A172 (cell line): Measurements from ENCODE around the gene SLC45A2. TPM values are rescaled to one million over a fixed set of nuclear protein-coding genes. Genes with fewer than 3 reads are reported as not detected.
"Not testable (repeated sequence)": the region's sequence is repeated elsewhere in the genome, so short reads cannot be mapped to it uniquely, and the experiment has no call there.

Experiments
- DNase-seq: peaks from one replicate; pipeline ENCODE4 v3.0.0-alpha.2; 2015; ENCODE audit warnings: low spot score
- total RNA-seq: library from RNA; depleted of rRNA; stranded (reverse); fragments of >200 nt; shearing (Covaris generic); gene quantifications from 2 replicates; pipeline ENCODE4 v1.2.3, GENCODE V29; 2014; rRNA removed

Gene SLC45A2
- total RNA-seq: not detected in 2 replicates

GRCh38 chr5:33984671-33985124 is at the start of gene SLC45A2:
SLC45A2 (minus strand) TSS chr5:33984693; CDS start chr5:33984583, 110 bp downstream.
- no peak for DNase-seq

- no peak for DNase-seq
Observed at GRCh38 chr5:34031966-34032365, 47.5 kb upstream of the SLC45A2 start.

GRCh38 chr5:34031117-34031516 is 46.6 kb upstream of the SLC45A2 start:
- no peak for DNase-seq

DNA sequence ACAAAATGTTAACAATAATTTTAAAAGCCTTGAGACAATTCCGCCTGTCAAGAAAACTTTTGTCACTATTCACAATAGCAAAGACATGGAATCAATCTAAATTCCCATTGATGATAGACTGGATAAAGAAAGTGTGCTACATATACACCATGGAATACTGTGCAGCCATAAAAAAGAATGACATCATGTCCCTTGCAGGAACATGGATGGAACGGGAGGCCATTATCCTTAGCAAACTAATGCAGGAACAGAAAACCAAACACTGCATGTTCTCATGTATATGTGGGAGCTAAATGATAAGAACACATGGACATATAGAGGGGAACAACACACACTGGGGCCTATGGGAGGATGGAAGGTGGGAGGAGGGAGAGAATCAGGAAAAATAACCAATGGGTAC is 46.1 kb upstream of the SLC45A2 start:
- not testable (repeated sequence) for DNase-seq

GRCh38 chr5:34030048-34030447 is 45.6 kb upstream of the SLC45A2 start:
- DNase-seq: no peak

GRCh38 chr5:34028349-34028748 is 43.9 kb upstream of the SLC45A2 start:
- no peak for DNase-seq

DNA sequence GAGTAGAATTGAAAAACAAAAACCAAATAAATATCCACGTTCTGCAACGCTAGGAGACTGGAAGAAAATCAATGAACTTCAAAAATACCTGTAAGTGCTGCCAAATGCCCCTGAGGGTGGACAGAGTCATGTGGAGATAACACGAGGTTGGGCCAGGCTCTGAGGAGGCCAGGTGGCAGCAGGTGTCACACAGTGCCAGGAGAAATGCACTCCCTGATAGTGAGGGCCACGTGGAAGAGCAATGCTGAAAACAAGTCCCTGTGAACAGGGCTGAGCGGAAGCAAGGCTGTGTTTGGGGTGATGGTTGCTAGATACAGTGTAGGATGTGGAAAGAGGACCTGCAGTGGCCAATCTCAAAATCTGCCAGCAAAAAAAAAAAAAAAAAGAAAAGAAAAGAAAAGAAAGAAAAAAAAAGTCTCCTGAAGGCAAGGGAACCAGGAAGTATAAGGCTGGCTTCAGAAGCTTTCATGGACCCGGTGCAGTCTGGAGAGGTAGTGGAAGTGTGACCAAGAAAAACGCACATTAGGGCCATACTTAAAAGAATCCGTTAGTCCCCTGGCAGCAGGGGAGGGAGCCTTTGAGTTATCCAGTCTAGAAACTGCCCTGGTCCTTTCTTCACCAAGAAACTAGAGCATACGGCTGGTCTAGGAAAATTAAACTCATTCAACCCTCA is 41.7 kb upstream of the SLC45A2 start:
- DNase-seq: no peak

GRCh38 chr5:34022121-34022705 is 37.7 kb upstream of the SLC45A2 start:
- DNase-seq: peak; percentile 10

GRCh38 chr5:34021334-34021733 is 36.8 kb upstream of the SLC45A2 start:
- no peak for DNase-seq

GRCh38 chr5:34020726-34021125 is 36.2 kb upstream of the SLC45A2 start:
- no peak for DNase-seq

DNA sequence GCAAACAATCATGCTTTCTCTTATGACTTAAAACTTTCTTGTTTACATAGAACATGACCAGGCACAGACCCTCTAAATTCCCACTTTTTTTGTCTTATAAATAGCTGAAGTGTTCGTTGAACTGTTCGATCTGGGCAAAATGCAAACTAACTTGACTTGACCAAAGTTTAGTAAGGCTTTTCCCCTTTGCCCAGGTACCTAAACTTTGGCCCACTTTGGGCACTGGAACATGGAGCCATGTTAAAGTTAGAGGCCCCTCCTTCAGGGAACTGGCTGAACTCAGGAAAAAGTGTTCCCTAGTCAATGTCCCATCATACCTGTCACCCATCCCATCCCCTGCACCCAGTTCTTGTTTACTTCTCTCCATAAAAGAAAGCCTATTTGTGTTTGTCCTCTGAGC is 32.8 kb upstream of the SLC45A2 start:
- DNase-seq: no peak

- DNase-seq: no peak
Observed at GRCh38 chr5:34016750-34017149, 32.3 kb upstream of the SLC45A2 start.

DNA sequence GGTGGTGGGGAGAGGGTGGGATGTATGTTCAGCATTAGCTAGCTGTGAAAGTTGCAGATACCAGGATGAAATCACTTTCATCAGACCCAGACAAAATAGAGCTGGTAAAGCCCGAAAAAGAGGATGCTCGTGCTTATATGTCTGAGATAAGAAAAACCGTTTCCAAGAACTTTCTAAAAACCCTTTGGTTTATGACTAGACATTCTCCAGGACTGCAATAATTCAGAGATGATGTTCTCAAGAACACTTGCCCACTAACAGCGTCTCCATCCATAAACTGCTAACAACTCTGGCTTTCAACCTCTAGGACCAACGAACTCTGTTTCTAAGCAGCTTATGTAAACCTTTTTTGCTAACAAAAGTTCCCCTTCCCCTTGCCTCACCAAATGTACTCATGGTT is 31.7 kb upstream of the SLC45A2 start:
- DNase-seq: no peak

- DNase-seq: no peak
Observed at GRCh38 chr5:34015120-34015822, 30.8 kb upstream of the SLC45A2 start.

DNA sequence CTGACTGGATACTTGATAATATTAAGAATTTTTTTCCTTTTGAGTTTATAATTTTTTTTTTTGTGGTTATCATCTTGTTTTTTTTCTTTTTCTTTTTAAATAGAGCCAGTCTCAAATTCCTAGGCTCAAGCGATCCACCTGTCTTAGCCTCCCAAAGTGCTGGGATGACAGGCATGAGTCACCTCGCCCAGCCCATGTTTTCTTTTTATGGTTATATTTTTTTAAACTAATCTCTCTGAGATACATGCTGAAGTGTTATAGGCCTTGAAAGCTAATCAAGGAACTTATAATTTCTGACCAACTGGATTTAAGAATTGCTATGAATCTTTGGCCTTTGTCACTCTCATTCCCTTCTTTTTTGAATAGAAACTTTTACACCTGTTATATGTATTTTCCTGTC is 30.1 kb upstream of the SLC45A2 start:
- no peak for DNase-seq

DNA sequence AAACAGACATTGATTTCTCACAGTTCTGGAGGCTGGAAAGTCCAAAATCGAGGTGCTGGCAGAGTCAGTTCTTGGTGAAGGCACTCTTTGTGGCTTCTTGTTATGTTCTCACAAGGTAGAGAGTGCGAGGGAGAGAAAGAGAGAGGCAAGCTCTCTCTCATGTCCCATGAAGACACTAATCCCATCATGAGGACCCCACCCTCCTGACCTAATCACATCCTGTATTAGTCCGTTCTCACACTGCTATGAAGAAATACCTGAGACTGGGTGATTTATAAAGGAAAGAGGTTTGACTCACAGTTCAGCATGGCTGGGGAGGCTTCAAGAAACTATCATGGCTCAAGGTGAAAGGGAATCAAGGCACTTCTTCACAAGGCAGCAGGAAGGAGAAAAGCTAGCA is 29.1 kb upstream of the SLC45A2 start:
- no peak for DNase-seq

DNA sequence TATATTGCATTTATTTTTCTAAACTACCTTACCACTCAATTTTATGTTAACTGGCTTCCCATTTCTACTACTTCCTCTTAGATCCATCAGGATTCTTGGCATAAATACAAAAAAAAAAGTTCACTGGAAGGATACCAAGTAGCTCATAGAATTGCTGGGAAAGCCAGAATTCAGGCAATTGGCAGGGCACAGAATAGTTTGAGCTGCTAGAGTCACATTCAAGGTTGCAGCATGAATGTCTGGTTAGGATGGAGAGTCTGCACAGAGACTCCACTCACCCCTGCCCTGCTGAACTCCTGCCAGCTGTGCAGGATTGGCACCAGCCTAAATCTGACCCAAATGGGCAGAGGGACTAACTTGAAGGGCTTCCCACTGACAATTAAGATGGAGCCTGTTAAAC is 28.3 kb upstream of the SLC45A2 start:
- no peak for DNase-seq

DNA sequence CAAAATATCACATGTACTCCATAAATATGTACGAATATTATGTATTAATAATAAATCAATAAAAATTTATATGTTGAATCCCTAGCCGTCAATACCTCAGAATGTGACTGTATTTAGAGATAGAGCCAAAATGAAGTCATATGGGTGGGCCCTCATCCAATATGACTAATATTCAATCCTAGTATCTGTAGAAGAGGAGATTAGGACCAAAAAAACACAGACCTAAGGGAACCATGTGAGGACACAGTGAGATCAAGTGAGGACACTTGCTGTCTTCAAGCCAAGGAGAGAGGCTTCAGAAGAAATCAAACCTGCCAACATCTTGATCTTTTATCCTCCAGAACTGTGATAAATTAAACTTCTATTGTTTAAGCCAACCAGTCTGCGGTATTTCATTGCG is 27.0 kb upstream of the SLC45A2 start:
- no peak for DNase-seq

DNA sequence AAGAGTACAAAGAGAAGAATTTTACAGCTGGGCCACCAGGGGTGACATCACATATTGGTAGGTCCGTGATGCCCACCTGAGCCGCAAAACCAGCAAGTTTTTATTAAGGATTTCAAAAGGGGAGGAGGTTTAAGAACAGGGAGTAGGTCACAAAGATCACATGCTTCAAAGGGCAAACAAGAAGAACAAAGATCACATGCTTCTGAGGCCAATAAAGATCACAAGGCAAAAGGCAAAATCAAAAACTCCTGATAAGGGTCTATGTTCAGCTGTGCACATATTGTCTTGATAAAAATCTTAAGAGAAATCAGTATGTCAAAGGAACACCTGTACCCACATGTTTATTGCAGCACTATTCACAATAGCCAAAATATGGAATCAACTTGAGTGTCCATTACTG is 25.7 kb upstream of the SLC45A2 start:
- not testable (repeated sequence) for DNase-seq

GRCh38 chr5:34009610-34010009 is 25.1 kb upstream of the SLC45A2 start:
- DNase-seq: no peak

- peak; percentile 11 for DNase-seq
Observed at GRCh38 chr5:34008802-34009201, 24.3 kb upstream of the SLC45A2 start.

DNA sequence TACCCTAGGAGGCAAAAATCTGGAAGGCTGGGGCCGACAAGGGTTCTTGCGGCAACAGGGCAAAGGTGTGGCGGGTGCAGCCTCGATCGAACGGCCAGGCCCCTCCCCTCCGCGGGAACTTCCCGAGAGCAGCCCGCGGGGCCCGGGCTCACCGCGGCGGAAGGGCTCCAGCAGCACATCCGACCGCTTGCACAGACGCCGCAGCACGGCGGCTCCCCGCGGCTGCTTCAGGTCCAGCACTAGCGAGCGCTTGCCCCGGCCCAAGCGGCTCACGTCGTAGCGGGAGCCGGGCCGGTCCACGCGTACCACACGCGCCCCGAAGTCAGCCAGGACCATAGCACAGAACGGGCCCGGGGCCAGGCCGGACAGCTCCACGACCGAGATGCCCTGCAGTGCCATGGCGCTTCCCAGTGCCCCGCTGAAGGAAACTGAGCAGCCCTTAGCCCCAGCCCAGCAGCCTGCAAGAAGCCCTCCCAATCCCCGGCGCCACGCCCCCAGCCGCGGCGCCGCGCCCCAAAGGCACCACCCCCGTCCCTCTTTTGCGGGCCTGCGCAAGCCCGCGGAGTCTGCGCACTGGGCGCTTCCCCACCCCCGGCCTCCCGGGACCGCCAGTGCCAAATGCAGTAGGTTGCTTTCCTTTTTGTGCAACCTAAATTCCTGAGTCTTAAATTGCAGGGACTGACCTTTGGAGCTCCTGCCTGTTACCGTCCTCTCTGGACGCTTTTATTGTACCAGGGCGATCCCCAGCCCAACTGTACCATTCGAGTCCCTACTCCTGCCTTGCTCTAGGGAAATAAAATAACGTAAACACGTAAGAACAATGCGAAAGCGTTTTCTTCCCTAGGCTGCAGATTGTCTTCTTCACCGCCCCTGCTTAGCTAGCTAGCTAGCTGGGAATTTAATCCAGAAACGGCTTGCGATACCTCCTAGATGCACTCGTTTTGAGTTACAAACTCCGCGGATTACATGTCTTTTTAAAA is 23.4 kb upstream of the SLC45A2 start, which contains the start of gene AMACR:
Gene AMACR, minus strand, starts transcription at position 430 of the 980 bp plus-strand sequence. Its CDS starts 31 bp downstream, at position 399.
- DNase-seq: peak; percentile 80
